HEK293T (cell line): Measurements from ENCODE around the gene TMEM44.
A peak's percentile ranks its signal among the peaks of the same experiment; 100 is the strongest.

ENCODE experiments used
- CTCF ChIA-PET: fragments of 350-600 bp; formaldehyde crosslinking; extraction: SDS; loops from one replicate; lab custom pipeline; 2021; ENCODE audit warnings: antibody characterized with exemption, inconsistent platforms; lab: Yijun Ruan, JAX
- POLR2A ChIA-PET: fragments of 350-600 bp; formaldehyde crosslinking; extraction: SDS; loops from one replicate; lab custom pipeline; 2020; ENCODE audit warnings: antibody characterized with exemption, inconsistent platforms; lab: Yijun Ruan, JAX
- DNase-seq: peaks from one replicate; pipeline ENCODE4 v3.0.0; 2012; ENCODE audit warnings: mixed read lengths; ENCODE audit errors: extremely low spot score
- ARNT ChIP-seq: fragments of 450-650 bp; IDR thresholded peaks from 2 replicates; pipeline ENCODE4 v1.6.1; 2017; ENCODE audit warnings: mild to moderate bottlenecking
- BHLHE40 ChIP-seq: fragments of 450-650 bp; IDR thresholded peaks from 2 replicates; pipeline ENCODE4 v1.6.1; 2016; ENCODE audit warnings: mild to moderate bottlenecking, moderate library complexity, borderline replicate concordance
- CTBP1 ChIP-seq: fragments of 450-650 bp; IDR thresholded peaks from 2 replicates; pipeline ENCODE4 v1.6.1; 2016; ENCODE audit warnings: borderline replicate concordance
- ELF4 ChIP-seq: fragments of 450-650 bp; IDR thresholded peaks from 2 replicates; pipeline ENCODE4 v1.6.1; 2017; ENCODE audit warnings: antibody characterized with exemption
- FOXA1 ChIP-seq: fragments of 450-650 bp; IDR thresholded peaks from 2 replicates; pipeline ENCODE4 v1.6.1; 2016; ENCODE audit warnings: mild to moderate bottlenecking
- FOXK2 ChIP-seq: fragments of 450-650 bp; IDR thresholded peaks from 2 replicates; pipeline ENCODE4 v1.6.1; 2016; ENCODE audit warnings: mild to moderate bottlenecking
- FOXM1 ChIP-seq: fragments of 450-650 bp; IDR thresholded peaks from 2 replicates; pipeline ENCODE4 v1.6.1; 2017; ENCODE audit warnings: mild to moderate bottlenecking, borderline replicate concordance
- HDGF ChIP-seq: fragments of 450-650 bp; IDR thresholded peaks from 2 replicates; pipeline ENCODE4 v1.6.1; 2017; ENCODE audit warnings: antibody characterized with exemption, borderline replicate concordance
- L3MBTL2 ChIP-seq: fragments of 450-650 bp; conservative IDR thresholded peaks from 2 replicates; pipeline ENCODE4 v1.6.1; 2016; ENCODE audit warnings: mild to moderate bottlenecking
- LEF1 ChIP-seq: fragments of 450-650 bp; IDR thresholded peaks from 2 replicates; pipeline ENCODE4 v1.6.1; 2017; ENCODE audit warnings: mild to moderate bottlenecking, borderline replicate concordance
- NFRKB ChIP-seq: fragments of 450-650 bp; IDR thresholded peaks from 2 replicates; pipeline ENCODE4 v1.6.1; 2016; ENCODE audit warnings: mild to moderate bottlenecking, moderate library complexity
- SP1 ChIP-seq: fragments of 450-650 bp; IDR thresholded peaks from 2 replicates; pipeline ENCODE4 v1.6.1; 2017
- SUZ12 ChIP-seq: fragments of 450-650 bp; IDR thresholded peaks from 2 replicates; pipeline ENCODE4 v1.6.1; 2016; ENCODE audit warnings: mild to moderate bottlenecking
- TARDBP ChIP-seq: fragments of 450-650 bp; IDR thresholded peaks from 2 replicates; pipeline ENCODE4 v1.6.1; 2016
- ZNF384 ChIP-seq: fragments of 450-650 bp; IDR thresholded peaks from 2 replicates; pipeline ENCODE4 v1.6.1; 2016
- TF ChIP-seq, protein P1 (sequence below): fragments of 450-650 bp; IDR thresholded peaks from 2 replicates; pipeline ENCODE4 v1.6.1; 2016

TMEM44 gene

GRCh38 chr3:194638991-194639605 is 5.9 kb upstream of the TMEM44 start:
- POLR2A ChIA-PET: no interaction called here
- CTCF ChIA-PET: interaction anchor here (0.6 kb wide), 1 partner anchor 292 kb away, joined by 3 read pairs; no protein-coding TSS in a partner anchor
- no peak for DNase-seq
- TF ChIP-seq FOXM1 (no peak), NFRKB (no peak), CTBP1 (no peak), SUZ12 (no peak), ELF4 (no peak), BHLHE40 (no peak), FOXK2 (no peak), FOXA1 (no peak), ZNF384 (no peak), SP1 (no peak), LEF1 (no peak), TARDBP (no peak), ARNT (no peak), HDGF (no peak), L3MBTL2 (no peak)
- TF ChIP-seq, protein P1, sequence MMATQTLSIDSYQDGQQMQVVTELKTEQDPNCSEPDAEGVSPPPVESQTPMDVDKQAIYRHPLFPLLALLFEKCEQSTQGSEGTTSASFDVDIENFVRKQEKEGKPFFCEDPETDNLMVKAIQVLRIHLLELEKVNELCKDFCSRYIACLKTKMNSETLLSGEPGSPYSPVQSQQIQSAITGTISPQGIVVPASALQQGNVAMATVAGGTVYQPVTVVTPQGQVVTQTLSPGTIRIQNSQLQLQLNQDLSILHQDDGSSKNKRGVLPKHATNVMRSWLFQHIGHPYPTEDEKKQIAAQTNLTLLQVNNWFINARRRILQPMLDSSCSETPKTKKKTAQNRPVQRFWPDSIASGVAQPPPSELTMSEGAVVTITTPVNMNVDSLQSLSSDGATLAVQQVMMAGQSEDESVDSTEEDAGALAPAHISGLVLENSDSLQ: no peak

GRCh38 chr3:194637541-194638400 is 4.6 kb upstream of the TMEM44 start:
- no peak for DNase-seq
- ChIA-PET POLR2A (no interaction called here), CTCF (no interaction called here)
- TF ChIP-seq ARNT (no peak), HDGF (no peak), ELF4 (no peak), LEF1 (no peak), FOXK2 (no peak), TARDBP (no peak), L3MBTL2 (no peak), SUZ12 (no peak), FOXA1 (no peak), NFRKB (no peak), CTBP1 (no peak), SP1 (no peak), BHLHE40 (no peak), FOXM1 (no peak), ZNF384 (no peak)
- TF ChIP-seq, protein P1: no peak

- CTCF ChIA-PET: no interaction called here
- TF ChIP-seq, protein P1: no peak
- TF ChIP-seq BHLHE40: no peak
- TF ChIP-seq LEF1: no peak
- TF ChIP-seq ZNF384: no peak
- no peak for TF ChIP-seq ELF4
- TF ChIP-seq SP1: no peak
- no peak for TF ChIP-seq CTBP1
- DNase-seq: no peak
- POLR2A ChIA-PET: no interaction called here
These were observed 3.8 kb upstream of the TMEM44 start for GRCh38 chr3:194637066-194637465.

DNA sequence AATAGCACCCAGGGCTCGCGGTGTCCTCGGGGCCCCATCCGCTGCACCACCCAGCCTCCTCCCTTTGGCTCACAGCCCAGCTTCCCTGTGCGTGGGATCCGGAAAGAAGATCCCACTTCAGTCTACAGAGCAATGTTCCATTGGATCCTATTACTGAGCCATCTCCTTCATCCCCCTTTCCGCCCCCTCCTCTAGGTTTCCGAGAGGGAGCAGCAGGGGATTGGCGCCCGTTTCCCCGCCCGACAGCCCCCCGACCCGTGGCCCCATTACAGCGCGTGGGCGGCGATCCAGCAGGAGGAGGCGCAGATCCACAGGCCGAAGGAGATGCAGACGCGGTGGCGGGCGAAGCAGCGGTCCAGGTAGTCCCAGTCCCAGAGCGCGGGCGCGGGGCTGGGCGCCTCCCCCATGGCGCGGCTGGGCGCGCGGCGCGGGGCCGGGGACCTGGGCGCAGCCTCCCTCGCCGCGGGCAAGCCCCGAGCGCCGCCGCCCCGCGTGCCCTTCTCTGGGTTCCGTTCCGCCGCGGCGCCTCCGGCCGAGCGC is 340 bp downstream of the TMEM44 start:
- ChIA-PET POLR2A (no interaction called here), CTCF (no interaction called here)
- peak; percentile 23 for DNase-seq
- no peak for TF ChIP-seq FOXA1
- TF ChIP-seq LEF1: no peak
- no peak for TF ChIP-seq TARDBP
- no peak for TF ChIP-seq FOXK2
- no peak for TF ChIP-seq L3MBTL2
- TF ChIP-seq NFRKB: no peak
- TF ChIP-seq FOXM1: no peak
- TF ChIP-seq SP1: no peak
- TF ChIP-seq CTBP1: no peak
- no peak for TF ChIP-seq HDGF
- no peak for TF ChIP-seq ELF4
- TF ChIP-seq, protein P1: no peak
- TF ChIP-seq SUZ12: no peak
- no peak for TF ChIP-seq ARNT
- TF ChIP-seq ZNF384: no peak
- TF ChIP-seq BHLHE40: no peak
